Uterus (tissue), 4 donors: ENCODE measurements around the gene SACS. TPM values are rescaled to one million over a fixed set of nuclear protein-coding genes. Genes with fewer than 3 reads are reported as not detected.
A peak's percentile ranks its signal among the peaks of the same experiment; 100 is the strongest.

Source experiments
- DNase-seq, 2 donors: peaks; one replicate each; pipeline ENCODE4 v3.0.0-alpha.2; 2019 to 2020
- H3K27ac ChIP-seq, 2 donors: fragments of 200-600 bp; sonication (generic); 1 replicate in 1 of 2; 2 replicates in 1 of 2; pipeline ENCODE4 v1.5.1; 2016 to 2018
- H3K27me3 ChIP-seq, 2 donors: fragments of 200-600 bp; sonication (generic); one replicate each; pipeline ENCODE4 v1.5.1; 2018 to 2019; ENCODE audit warnings: control low read depth in 1 of 2
- H3K36me3 ChIP-seq, 2 donors: fragments of 200-600 bp; sonication (generic); one replicate each; pipeline ENCODE4 v1.5.1; 2019; ENCODE audit warnings: control low read depth in 1 of 2
- H3K4me1 ChIP-seq, 2 donors: fragments of 200-600 bp; sonication (generic); one replicate each; pipeline ENCODE4 v1.5.1; 2018 to 2019; ENCODE audit warnings: control low read depth in 1 of 2
- H3K4me3 ChIP-seq, 2 donors: fragments of 200-600 bp; sonication (generic); 1 replicate in 1 of 2; 2 replicates in 1 of 2; pipeline ENCODE4 v1.5.1; 2018 to 2019; ENCODE audit warnings: mild to moderate bottlenecking in 1 of 2
- H3K9me3 ChIP-seq, 2 donors: fragments of 200-600 bp; sonication (generic); one replicate each; pipeline ENCODE4 v1.5.1; 2019; ENCODE audit warnings: control low read depth in 1 of 2
- CTCF ChIP-seq, 4 experiments: fragments of 200-600 bp in 2 of 4; fragments of 450-650 bp in 2 of 4; sonication (generic) in 2 of 4; IDR thresholded peaks; one replicate each; pipeline ENCODE4 v1.5.1; 2016 to 2019; ENCODE audit warnings: antibody characterized with exemption in 4 of 4, mild to moderate bottlenecking in 2 of 4, moderate library complexity in 1 of 4
- POLR2A ChIP-seq, 2 donors: fragments of 450-650 bp; IDR thresholded peaks; one replicate each; pipeline ENCODE4 v1.6.1; 2016; ENCODE audit warnings: antibody characterized with exemption in 2 of 2, mild to moderate bottlenecking in 1 of 2, moderate library complexity in 1 of 2
- intact Hi-C: fragments of 100-400 bp; cut with DNase I; formaldehyde crosslinking; loops from one replicate; pipeline ENCODE4 v1.15.1; 2023; ENCODE audit warnings: low total_unique reads
- total RNA-seq, 4 donors: library from RNA; depleted of rRNA in 3 of 4; stranded (reverse); fragments of >200 nt in 3 of 4; gene quantifications; one replicate each; pipeline versions ENCODE4 v1.1.0 to v1.2.4, GENCODE V29; 2014 to 2023
- donor health status: DM: yes; HTN: yes; CAD: no.

Gene SACS
- 10 to 100 TPM in 3 of 4 donors, 1 to 10 TPM in 1; 9.0 to 70.5 (median 20.5) TPM for total RNA-seq

- H3K36me3 ChIP-seq: no peaks in the 10 kb centered on the region
- H3K4me3 ChIP-seq: peak within 1 kb of the TSS; percentile 36 to 37
- TF ChIP-seq POLR2A (IDR thresholded peaks at IDR 0.05) (no peak), CTCF (IDR thresholded peaks at IDR 0.05) (no peak)
- no peaks in the 10 kb centered on the region for H3K9me3 ChIP-seq
- no peaks in the 10 kb centered on the region for H3K27me3 ChIP-seq
- peak within 1 kb of the TSS; percentile 25 to 29 for H3K27ac ChIP-seq
- intact Hi-C loops: no loop called here
- no peak for DNase-seq
- no peaks in the 10 kb centered on the region for H3K4me1 ChIP-seq
These were observed at the start of gene SACS for GRCh38 chr13:23433171-23434153. SACS (minus strand) TSS chr13:23433702; CDS start chr13:23411239, 22,463 bp downstream.

- DNase-seq: no peak
- no peak overlapping the region for H3K27ac ChIP-seq
- no peaks in the 10 kb centered on the region for H3K36me3 ChIP-seq
- H3K4me3 ChIP-seq: no peak overlapping the region
- intact Hi-C loops: no loop called here
- TF ChIP-seq CTCF (IDR thresholded peaks at IDR 0.05): no peak
- no peak for TF ChIP-seq POLR2A (IDR thresholded peaks at IDR 0.05)
- peaks cover 0 to 14% of the 10 kb centered on the region in 2 donors for H3K9me3 ChIP-seq
- no peaks in the 10 kb centered on the region for H3K27me3 ChIP-seq
- H3K4me1 ChIP-seq: no peaks in the 10 kb centered on the region
These were observed 46.8 kb upstream of the SACS start for GRCh38 chr13:23480324-23480723.

GRCh38 chr13:23477101-23477500 is 43.6 kb upstream of the SACS start:
- TF ChIP-seq POLR2A (IDR thresholded peaks at IDR 0.05) (no peak), CTCF (IDR thresholded peaks at IDR 0.05) (no peak)
- Histone ChIP-seq H3K4me3 (no peak overlapping the region), H3K27me3 (no peaks in the 10 kb centered on the region), H3K4me1 (no peaks in the 10 kb centered on the region), H3K9me3 (peaks cover 0 to 14% of the 10 kb centered on the region in 2 donors), H3K36me3 (no peaks in the 10 kb centered on the region), H3K27ac (no peak overlapping the region)
- intact Hi-C loops: no loop called here
- no peak for DNase-seq

GRCh38 chr13:23473221-23473620 is 39.7 kb upstream of the SACS start:
- no peaks in the 10 kb centered on the region for H3K36me3 ChIP-seq
- no peaks in the 10 kb centered on the region for H3K4me1 ChIP-seq
- no peak overlapping the region for H3K27ac ChIP-seq
- H3K27me3 ChIP-seq: no peaks in the 10 kb centered on the region
- intact Hi-C loops: no loop called here
- no peak for TF ChIP-seq POLR2A (IDR thresholded peaks at IDR 0.05)
- TF ChIP-seq CTCF (IDR thresholded peaks at IDR 0.05): no peak
- H3K4me3 ChIP-seq: no peak overlapping the region
- H3K9me3 ChIP-seq: no peaks in the 10 kb centered on the region
- no peak for DNase-seq

GRCh38 chr13:23472189-23472588 is 38.7 kb upstream of the SACS start:
- no peak overlapping the region for H3K27ac ChIP-seq
- TF ChIP-seq CTCF (IDR thresholded peaks at IDR 0.05): no peak
- TF ChIP-seq POLR2A (IDR thresholded peaks at IDR 0.05): no peak

More at GRCh38 chr13:23472189-23472588, 38.7 kb upstream of the SACS start:
- Histone ChIP-seq H3K36me3 (no peaks in the 10 kb centered on the region), H3K9me3 (no peaks in the 10 kb centered on the region), H3K4me1 (no peaks in the 10 kb centered on the region), H3K27me3 (no peaks in the 10 kb centered on the region), H3K4me3 (no peak overlapping the region)
- DNase-seq: no peak
- intact Hi-C loops: no loop called here
